NCI-H146 treated with DMSO at 0.1 percent for 48 hours (cell line): ENCODE data around the gene HOOK2.
"Not testable (repeated sequence)": the region's sequence is repeated elsewhere in the genome, so short reads cannot be mapped to it uniquely, and the experiment has no call there.

Experiments
- DNase-seq: peaks from one replicate; lab custom pipeline; 2025; ENCODE audit not compliant: unreplicated experiment; lab: John Stamatoyannopoulos, UW

The HOOK2 gene

GRCh38 chr19:12756150-12756883 lies 19.0 kb downstream of the HOOK2 start:
- DNase-seq, result no peak

DNA sequence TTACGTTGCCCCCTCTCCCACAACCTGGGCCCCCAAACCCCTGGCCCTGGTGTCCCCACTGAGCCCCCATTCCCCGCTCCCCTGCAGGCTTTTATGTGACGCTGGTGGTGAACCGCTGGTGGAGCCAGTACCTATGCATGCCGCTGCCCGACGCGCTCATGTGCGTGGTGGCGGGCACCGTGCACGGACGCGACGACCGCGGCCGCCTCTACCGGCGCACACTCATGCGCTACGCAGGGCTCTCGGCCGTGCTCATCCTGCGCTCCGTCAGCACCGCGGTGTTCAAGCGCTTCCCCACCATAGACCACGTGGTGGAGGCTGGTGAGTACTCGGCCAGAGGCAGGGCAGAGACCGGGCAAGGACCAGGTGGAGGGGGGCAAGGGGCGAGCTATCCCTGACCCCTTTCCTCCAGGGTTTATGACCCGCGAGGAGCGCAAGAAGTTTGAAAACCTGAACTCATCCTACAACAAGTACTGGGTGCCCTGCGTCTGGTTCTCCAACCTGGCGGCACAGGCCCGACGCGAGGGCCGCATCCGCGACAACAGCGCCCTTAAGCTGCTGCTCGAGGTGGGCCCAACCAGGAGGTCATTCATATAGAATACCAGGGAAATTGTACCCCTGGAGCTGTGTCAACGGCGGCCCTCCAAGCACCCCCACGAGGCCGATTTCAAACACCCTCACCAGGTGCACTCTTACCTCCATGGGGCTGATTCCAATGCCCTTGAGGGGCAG lies 20.7 kb downstream of the HOOK2 start:
- no peak for DNase-seq

DNA sequence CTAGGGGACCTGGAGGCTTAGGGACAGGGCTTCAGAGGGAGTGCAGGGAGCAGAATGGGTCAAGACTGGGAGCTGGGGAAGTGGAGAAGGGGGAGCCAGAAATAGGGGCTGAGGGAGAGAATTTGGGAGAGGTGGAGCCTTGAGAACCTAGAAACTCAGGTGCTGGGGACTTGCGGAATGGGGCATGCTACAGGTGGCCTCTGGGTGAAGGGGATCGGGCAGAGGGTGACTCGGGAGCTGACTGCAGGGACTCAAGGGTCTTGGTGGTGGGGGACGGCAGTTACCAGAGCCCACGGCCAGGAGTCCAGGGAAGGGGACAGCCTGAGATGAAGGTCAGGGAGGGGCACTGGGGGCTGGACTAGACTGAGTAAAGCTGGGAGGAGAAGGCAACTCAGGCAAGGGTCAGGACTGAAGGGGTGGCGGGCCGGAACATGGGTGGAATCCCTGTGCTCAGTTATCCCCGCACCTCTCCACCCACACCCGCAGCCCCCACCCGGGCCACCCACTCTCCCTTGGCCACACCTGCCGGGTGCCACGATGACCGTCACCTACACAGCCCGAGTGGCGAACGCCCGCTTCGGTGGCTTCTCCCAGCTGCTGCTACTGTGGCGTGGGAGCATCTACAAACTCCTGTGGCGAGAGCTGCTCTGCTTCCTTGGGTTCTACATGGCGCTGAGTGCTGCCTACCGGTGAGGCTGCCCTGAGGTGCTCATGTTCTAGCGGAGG lies 23.1 kb downstream of the HOOK2 start:
- DNase-seq, result no peak

DNA sequence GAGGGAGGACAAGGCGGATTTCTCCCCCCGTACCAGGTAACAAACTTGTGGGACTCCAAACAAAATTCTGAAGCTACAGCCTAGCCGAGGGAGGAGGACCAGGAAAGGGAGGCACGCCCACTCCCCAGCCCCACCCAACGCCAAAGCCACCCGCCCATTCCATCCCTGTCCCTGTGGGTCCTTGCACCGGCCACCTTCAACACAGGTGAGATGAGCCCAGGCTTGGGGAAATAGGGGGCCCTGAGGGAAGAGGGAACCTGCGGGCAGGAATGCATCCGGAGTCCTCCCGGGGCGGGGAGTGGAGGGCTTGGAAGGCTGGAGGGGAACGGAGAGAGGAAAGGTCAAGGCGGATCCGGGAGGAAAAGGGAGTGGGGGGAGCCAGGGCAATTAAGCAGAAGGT lies 23.7 kb downstream of the HOOK2 start, which contains the start of gene BEST2:
TSS of gene BEST2 (plus strand) at position 157 of the 400 bp plus-strand sequence. CDS start 802 bp downstream, outside the sequence.
- no peak for DNase-seq

DNA sequence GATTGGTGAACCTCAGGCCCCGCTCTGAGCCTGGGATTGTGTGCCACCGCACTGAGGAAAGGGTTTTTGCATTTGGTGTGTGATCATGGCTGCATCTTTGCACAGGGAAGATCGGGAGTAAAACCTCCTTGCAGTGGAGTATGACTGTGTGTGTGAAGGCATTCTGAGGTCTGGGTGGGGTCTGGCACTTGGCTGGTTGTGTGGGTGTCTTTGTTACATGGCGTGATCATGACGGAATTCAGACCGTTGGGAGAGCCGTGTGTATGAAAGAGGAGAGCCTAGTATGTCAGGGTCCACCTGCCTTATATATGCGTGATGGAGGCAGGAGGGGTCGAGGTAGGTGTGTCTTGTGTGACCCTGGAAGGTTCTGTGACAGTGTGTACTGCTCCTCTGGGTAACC lies 24.5 kb downstream of the HOOK2 start:
- no peak for DNase-seq

DNA sequence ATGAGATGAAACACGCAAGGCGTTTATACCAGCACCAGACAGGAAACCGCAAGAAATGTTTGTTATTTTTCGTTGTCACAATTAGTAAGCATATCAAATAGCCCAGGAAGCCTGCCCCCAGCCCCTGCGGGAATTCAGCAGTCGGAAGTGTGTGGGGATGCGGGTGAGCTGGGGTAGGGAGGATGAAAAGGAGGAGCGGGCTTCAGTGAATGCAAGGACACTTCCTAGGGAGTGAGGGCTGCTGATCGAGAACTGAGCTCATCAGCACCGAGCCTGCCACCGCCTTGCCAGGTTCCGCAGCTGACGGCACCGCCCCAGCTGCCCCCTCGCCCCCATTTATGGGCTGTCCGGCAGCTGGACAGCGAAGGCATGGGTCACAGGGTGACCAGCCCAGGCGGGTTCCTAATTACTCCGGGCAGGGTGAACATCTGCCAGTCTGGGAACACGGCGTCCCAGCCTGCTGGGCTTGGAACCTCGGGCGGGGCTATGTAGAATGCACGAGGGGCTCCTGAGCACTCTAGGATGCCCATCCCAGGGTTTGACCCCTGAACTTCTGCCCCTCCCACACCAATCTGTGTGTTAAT lies 25.3 kb downstream of the HOOK2 start:
- DNase-seq, result no peak

GRCh38 chr19:12748489-12748888 lies 26.9 kb downstream of the HOOK2 start:
- no peak for DNase-seq

- DNase-seq, result no peak
Observed at GRCh38 chr19:12745166-12745897, 30.0 kb downstream of the HOOK2 start.

- DNase-seq, result no peak
Observed at GRCh38 chr19:12737835-12738351, 37.5 kb downstream of the HOOK2 start.

GRCh38 chr19:12736995-12737834 lies 38.1 kb downstream of the HOOK2 start, which contains the start of gene GET3:
GET3 (plus strand) TSS chr19:12737497; CDS start chr19:12737506, 9 bp downstream.
- peak; percentile 100 for DNase-seq

DNA sequence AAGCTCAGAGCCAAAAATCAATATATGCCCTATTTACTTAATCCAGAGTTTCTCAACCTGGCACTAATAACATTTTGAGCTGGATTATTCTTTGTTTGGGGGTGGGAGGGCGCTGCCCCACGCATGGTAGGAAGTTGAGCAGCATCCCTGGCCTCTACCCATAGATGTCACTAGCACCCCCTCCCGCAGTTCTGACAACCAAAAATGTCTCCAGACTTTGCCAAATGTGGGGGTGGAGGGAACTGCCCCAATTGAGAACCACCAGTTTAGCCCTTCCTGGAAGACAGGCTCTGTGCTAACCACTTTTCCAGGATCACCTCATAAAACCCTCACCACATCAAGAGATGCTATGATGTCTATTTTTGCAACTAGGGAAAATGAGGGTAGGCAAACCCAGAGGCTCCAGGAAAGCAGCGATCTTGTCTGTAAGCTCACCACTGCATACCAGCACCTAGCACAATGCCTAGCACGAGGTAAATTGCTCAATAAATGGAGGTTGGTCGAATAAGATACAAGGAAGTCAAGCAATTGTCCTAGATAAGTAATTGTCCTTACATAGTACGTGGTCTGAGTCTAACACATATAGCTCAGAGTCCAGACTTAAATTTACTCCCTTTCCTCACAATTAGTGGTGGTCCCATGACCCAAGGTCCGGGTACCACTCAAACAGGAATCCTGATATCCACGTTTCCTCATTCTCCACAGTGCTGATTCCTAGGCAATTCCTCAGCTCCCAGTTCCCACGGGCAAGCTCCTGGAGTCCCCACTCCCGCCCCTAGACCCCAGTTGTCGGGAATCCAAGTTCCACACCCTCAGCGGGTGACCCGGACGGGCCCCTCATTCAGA lies 41.8 kb downstream of the HOOK2 start:
- no peak for DNase-seq

GRCh38 chr19:12731337-12731736 lies 44.0 kb downstream of the HOOK2 start:
- no peak for DNase-seq

DNA sequence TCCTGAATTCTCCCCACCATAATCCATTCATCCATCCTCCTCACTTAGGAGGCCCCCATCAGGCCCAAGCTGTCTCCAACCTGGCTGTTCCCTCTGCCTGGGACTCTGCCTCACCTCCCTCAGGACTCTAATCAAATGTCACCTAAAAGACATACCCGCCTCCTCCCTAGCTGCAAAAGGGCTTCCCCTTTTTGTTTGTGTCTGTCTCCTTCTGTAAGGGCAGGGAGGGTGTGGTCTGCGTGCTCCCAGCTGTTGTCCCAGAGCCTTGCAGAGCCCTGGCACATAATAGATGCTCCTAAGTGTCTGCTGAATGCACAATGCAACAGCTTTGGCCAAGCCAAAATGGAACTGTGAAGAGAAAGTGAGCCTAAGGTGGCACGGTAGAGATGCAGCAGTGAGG lies 45.3 kb downstream of the HOOK2 start:
- DNase-seq, result no peak

- DNase-seq, result no peak
Observed at GRCh38 chr19:12727745-12728433, 47.5 kb downstream of the HOOK2 start.

DNA sequence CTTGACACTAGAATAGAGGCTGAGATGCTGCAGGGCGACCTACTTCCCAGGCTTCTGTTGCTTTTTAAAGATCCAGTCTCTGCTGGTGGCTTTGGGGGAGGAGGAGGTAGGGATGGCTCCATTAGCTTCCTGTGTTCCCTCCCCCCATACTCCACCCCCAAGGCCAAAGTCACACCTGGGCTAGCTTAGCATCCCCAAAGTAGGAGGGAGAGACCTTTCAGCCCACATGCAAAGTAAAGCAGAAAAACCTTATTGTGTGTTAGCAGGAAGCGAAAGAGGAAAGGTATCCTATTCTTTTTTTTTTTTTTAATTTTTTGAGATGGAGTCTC lies 48.4 kb downstream of the HOOK2 start:
- DNase-seq, result no peak

GRCh38 chr19:12725612-12726011 lies 49.7 kb downstream of the HOOK2 start:
- not testable (repeated sequence) for DNase-seq

GRCh38 chr19:12723641-12724426 lies 51.5 kb downstream of the HOOK2 start, which contains the start of gene TNPO2:
TNPO2 (minus strand) TSS chr19:12723932; CDS start chr19:12720977, 2,955 bp downstream.
- DNase-seq, result peak; percentile 72
